ENCODE results near the gene NKD1. TPM values are rescaled to one million over a fixed set of nuclear protein-coding genes. Genes with fewer than 3 reads are reported as not detected.

Gene NKD1
- total and polyA plus RNA-seq, 7 donors, result under 0.01 to 18.0 (median 6.7) TPM

GRCh38 chr16:50603206-50604064, 55.2 kb downstream of the NKD1 start:
- Histone ChIP-seq H3K27me3 (no peaks in the 10 kb centered on the region), H3K36me3 (no peaks in the 10 kb centered on the region), H3K4me3 (no peak overlapping the region), H3K27ac (peak overlapping the region; percentile 89 to 94 (median 91)), H3K9me3 (no peaks in the 10 kb centered on the region), H3K4me1 (peaks cover 0 to 100% (median 96%) of the 10 kb centered on the region in 4 donors)
- WGBS, 2 donors, result 66 to 84% methylated on average over 18 of the region's 18 CpGs
- DNase-seq, result peak; percentile 95
- intact Hi-C loops (cut with DNase I), result loop anchor here (2.0 kb wide), 1 partner anchor 13 kb away; no protein-coding TSS in a partner anchor
- TF ChIP-seq POLR2A (IDR thresholded peaks at IDR 0.05), result no peak
- no peak for TF ChIP-seq CTCF (IDR thresholded peaks at IDR 0.05)
- TF ChIP-seq EP300 (IDR thresholded peaks at IDR 0.05), result peak; percentile 65 to 88 (median 83)
- peak; percentile 56 to 74 (median 67) for TF ChIP-seq POLR2AphosphoS5 (IDR thresholded peaks at IDR 0.05)

GRCh38 chr16:50604065-50604418, 55.8 kb downstream of the NKD1 start:
- peaks cover 0 to 100% (median 96%) of the 10 kb centered on the region in 4 donors for H3K4me1 ChIP-seq
- WGBS, 2 donors, result 87 to 95% methylated on average over 2 of the region's 2 CpGs

GRCh38 chr16:50604610-50605009, 56.4 kb downstream of the NKD1 start:
- WGBS, 2 donors, result 84 to 89% methylated on average over 4 of the region's 4 CpGs
- Histone ChIP-seq H3K9me3 (no peaks in the 10 kb centered on the region), H3K4me3 (no peak overlapping the region), H3K27ac (peak overlapping the region; percentile 89 to 94 (median 91)), H3K4me1 (peaks cover 0 to 100% (median 96%) of the 10 kb centered on the region in 4 donors), H3K36me3 (no peaks in the 10 kb centered on the region), H3K27me3 (no peaks in the 10 kb centered on the region)
- TF ChIP-seq POLR2AphosphoS5 (IDR thresholded peaks at IDR 0.05) (peak in 2 of 4 donors; percentile 4 to 12), POLR2A (IDR thresholded peaks at IDR 0.05) (no peak), EP300 (IDR thresholded peaks at IDR 0.05) (no peak)
- no peak for DNase-seq
- intact Hi-C loops (cut with DNase I), result no loop called here

More at GRCh38 chr16:50604065-50604418, 55.8 kb downstream of the NKD1 start:
- H3K27me3 ChIP-seq, result no peaks in the 10 kb centered on the region
- no peaks in the 10 kb centered on the region for H3K36me3 ChIP-seq
- no peak overlapping the region for H3K4me3 ChIP-seq
- no peak for DNase-seq
- H3K9me3 ChIP-seq, result no peaks in the 10 kb centered on the region
- no peak for TF ChIP-seq POLR2AphosphoS5 (IDR thresholded peaks at IDR 0.05)
- TF ChIP-seq CTCF (IDR thresholded peaks at IDR 0.05), result no peak
- TF ChIP-seq POLR2A (IDR thresholded peaks at IDR 0.05), result no peak
- no peak for TF ChIP-seq EP300 (IDR thresholded peaks at IDR 0.05)
- peak overlapping the region; percentile 89 to 94 (median 91) for H3K27ac ChIP-seq
- intact Hi-C loops (cut with DNase I), result no loop called here

GRCh38 chr16:50605733-50606430, 57.7 kb downstream of the NKD1 start:
- no peak for TF ChIP-seq CTCF (IDR thresholded peaks at IDR 0.05)
- TF ChIP-seq POLR2AphosphoS5 (IDR thresholded peaks at IDR 0.05), result peak in 2 of 4 donors; percentile 21 to 33
- H3K27ac ChIP-seq, result peak overlapping the region; percentile 89 to 94 (median 91)
- H3K9me3 ChIP-seq, result no peaks in the 10 kb centered on the region
- peaks cover 0 to 100% (median 96%) of the 10 kb centered on the region in 4 donors for H3K4me1 ChIP-seq
- H3K36me3 ChIP-seq, result no peaks in the 10 kb centered on the region
- no peak for DNase-seq
- WGBS, 2 donors, result 89 to 93% methylated on average over 19 of the region's 19 CpGs
- H3K27me3 ChIP-seq, result no peaks in the 10 kb centered on the region
- intact Hi-C loops (cut with DNase I), result no loop called here
- H3K4me3 ChIP-seq, result no peak overlapping the region

Measured in sigmoid colon (tissue), 7 donors.